HCT116 (cell line): ENCODE measurements around the gene SULT1A1. TPM values are rescaled to one million over a fixed set of nuclear protein-coding genes. Genes with fewer than 3 reads are reported as not detected.

Source experiments
- ATAC-seq: fragments of 200-7000 bp; cut with Tn5 transposase; 2 replicates; pipeline ENCODE4 v1.9.1; 2020; ENCODE audit warnings: mild to moderate bottlenecking, moderate library complexity
- BruUV-seq: library from RNA; stranded (reverse); fragments of 400-500 nt; replicated peaks from 2 replicates; lab custom pipeline; 2021; lab: Mats Ljungman, UMichigan
- CTCF ChIA-PET: fragments of 300-600 bp; sonication (Branson Sonifier 250); formaldehyde crosslinking; loops from one replicate; lab custom pipeline; 2021; ENCODE audit warnings: antibody characterized with exemption; lab: Charles Lee
- POLR2A ChIA-PET: fragments of 300-600, 350-600 bp; sonication (Branson Sonifier 250); formaldehyde crosslinking; loops from one replicate; lab custom pipeline; 2021; ENCODE audit warnings: antibody characterized with exemption; lab: Charles Lee
- RAD21 ChIA-PET, 2 experiments: fragments of 300-600 bp; sonication (Branson Sonifier 250); formaldehyde crosslinking; loops; one replicate each; lab custom pipeline; 2023; ENCODE audit warnings: low total read pairs in 2 of 2; ENCODE audit not compliant: uncharacterized antibody in 2 of 2, unreplicated experiment in 2 of 2, low non-redundant PET in 1 of 2; lab: Charles Lee
- DNase-seq: peaks from one replicate; pipeline ENCODE4 v3.0.0-alpha.2; 2010; ENCODE audit warnings: low read depth, low spot score
- H2AFZ ChIP-seq: fragments of 200-600 bp; shearing (Covaris generic), sonication (generic); 2 replicates; pipeline ENCODE4 v1.6.1; 2017; ENCODE audit warnings: low read depth, mixed run types, mixed read lengths, antibody characterized with exemption, low read length; ENCODE audit not compliant: poor library complexity, severe bottlenecking
- H3K27ac ChIP-seq: 2 replicates; pipeline ENCODE4 v1.5.1; 2012; ENCODE audit warnings: low read depth, low read length
- H3K27me3 ChIP-seq: fragments of 200-600 bp; sonication (generic); 2 replicates; pipeline ENCODE4 v1.6.1; 2016; ENCODE audit warnings: mixed run types, low read length, mixed read lengths; ENCODE audit not compliant: insufficient read depth
- H3K36me3 ChIP-seq, 2 experiments: fragments of 200-500 bp in 1 of 2; fragments of 200-600 bp in 1 of 2; sonication (Bioruptor generic) in 1 of 2; sonication (generic) in 1 of 2; 2 replicates each; pipeline versions ENCODE4 v1.5.1 to v1.6.1; 2014 to 2016; ENCODE audit warnings: low read length in 2 of 2, inconsistent platforms in 1 of 2, mixed read lengths in 1 of 2, mixed run types in 1 of 2; ENCODE audit not compliant: insufficient read depth in 2 of 2, control insufficient read depth in 1 of 2
- H3K4me1 ChIP-seq, 2 experiments: fragments of 200-600 bp in 1 of 2; sonication (generic) in 1 of 2; 2 replicates each; pipeline versions ENCODE4 v1.5.1 to v1.6.1; 2012 to 2017; ENCODE audit warnings: low read length in 2 of 2, inconsistent platforms in 1 of 2, mild to moderate bottlenecking in 1 of 2, mixed read lengths in 1 of 2, mixed run types in 1 of 2, moderate library complexity in 1 of 2; ENCODE audit not compliant: insufficient read depth in 2 of 2, control insufficient read depth in 1 of 2
- H3K4me2 ChIP-seq: fragments of 200-600 bp; sonication (generic); 2 replicates; pipeline ENCODE4 v1.6.1; 2017; ENCODE audit warnings: mixed run types, low read length, mixed read lengths
- H3K4me3 ChIP-seq, 2 experiments: fragments of 200-600 bp in 1 of 2; sonication (generic) in 1 of 2; replicated peaks in 1 of 2; 2 replicates each; pipeline ENCODE4 v1.5.1; 2011 to 2016; ENCODE audit warnings: low read length in 2 of 2, control low read depth in 1 of 2, low read depth in 1 of 2, mild to moderate bottlenecking in 1 of 2, mixed read lengths in 1 of 2, mixed run types in 1 of 2
- H3K79me2 ChIP-seq: fragments of 200-600 bp; sonication (generic); 2 replicates; pipeline ENCODE4 v1.6.1; 2017; ENCODE audit warnings: mild to moderate bottlenecking, mixed run types, low read length, moderate library complexity, mixed read lengths; ENCODE audit not compliant: insufficient read depth
- H3K9ac ChIP-seq: fragments of 200-600 bp; sonication (generic); 2 replicates; pipeline ENCODE4 v1.6.1; 2016; ENCODE audit warnings: low read length, mixed read lengths
- H3K9me2 ChIP-seq: fragments of 200-600 bp; sonication (generic), shearing (Covaris generic); 2 replicates; pipeline ENCODE4 v1.6.1; 2017; ENCODE audit warnings: mixed run types, mild to moderate bottlenecking, moderate library complexity; ENCODE audit not compliant: insufficient read depth
- H3K9me3 ChIP-seq, 2 experiments: fragments of 200-500 bp in 1 of 2; fragments of 200-600 bp in 1 of 2; sonication (Bioruptor generic) in 1 of 2; sonication (generic) in 1 of 2; 2 replicates each; pipeline ENCODE4 v1.6.1; 2014 to 2017; ENCODE audit warnings: low read length in 2 of 2, mixed read lengths in 2 of 2, inconsistent platforms in 1 of 2, low read depth in 1 of 2, mild to moderate bottlenecking in 1 of 2, mixed run types in 1 of 2, moderate library complexity in 1 of 2; ENCODE audit not compliant: control insufficient read depth in 1 of 2, insufficient read depth in 1 of 2
- H4K20me1 ChIP-seq: fragments of 200-600 bp; sonication (generic), shearing (Covaris generic); 2 replicates; pipeline ENCODE4 v1.6.1; 2017; ENCODE audit warnings: mixed run types, mild to moderate bottlenecking, moderate library complexity; ENCODE audit not compliant: insufficient read depth
- CEBPB ChIP-seq: IDR thresholded peaks from 2 replicates; pipeline ENCODE4 v1.6.1; 2012; ENCODE audit warnings: low read depth
- POLR2A ChIP-seq: IDR thresholded peaks from 2 replicates; pipeline ENCODE4 v1.7.0; 2011; ENCODE audit warnings: borderline replicate concordance; ENCODE audit not compliant: insufficient read depth, insufficient read length; ENCODE audit errors: extremely low read depth
- YY1 ChIP-seq: IDR thresholded peaks from 2 replicates; pipeline ENCODE4 v1.6.1; 2011; ENCODE audit warnings: low read length, low read depth, moderate library complexity, mild to moderate bottlenecking; ENCODE audit not compliant: insufficient replicate concordance; ENCODE audit errors: extremely low read depth
- intact Hi-C: fragments of 100-400 bp; cut with micrococcal nuclease; formaldehyde crosslinking; loops from 2 replicates; pipeline ENCODE4 v1.10.0; 2022
- total RNA-seq: library from RNA; stranded (reverse); gene quantifications from one replicate; pipeline ENCODE4 v1.2.1, GENCODE V29; 2021; ENCODE audit not compliant: unreplicated experiment
- TF ChIP-seq, protein P1 (sequence below), 3 experiments: fragments of 200-600 bp in 1 of 3; sonication (generic) in 1 of 3; IDR thresholded peaks in 2 of 3; conservative IDR thresholded peaks in 1 of 3; 2 replicates each; pipeline ENCODE4 v1.5.1; 2012 to 2017; ENCODE audit warnings: low read depth in 2 of 3, low read length in 2 of 3, antibody characterized with exemption in 1 of 3, borderline replicate concordance in 1 of 3, control low read depth in 1 of 3, mild to moderate bottlenecking in 1 of 3, mixed read lengths in 1 of 3, mixed run types in 1 of 3, moderate library complexity in 1 of 3; ENCODE audit not compliant: insufficient read depth in 1 of 3

The SULT1A1 gene
- total RNA-seq, 1 experiment from 2014 or later, result 23.1 TPM

DNA sequence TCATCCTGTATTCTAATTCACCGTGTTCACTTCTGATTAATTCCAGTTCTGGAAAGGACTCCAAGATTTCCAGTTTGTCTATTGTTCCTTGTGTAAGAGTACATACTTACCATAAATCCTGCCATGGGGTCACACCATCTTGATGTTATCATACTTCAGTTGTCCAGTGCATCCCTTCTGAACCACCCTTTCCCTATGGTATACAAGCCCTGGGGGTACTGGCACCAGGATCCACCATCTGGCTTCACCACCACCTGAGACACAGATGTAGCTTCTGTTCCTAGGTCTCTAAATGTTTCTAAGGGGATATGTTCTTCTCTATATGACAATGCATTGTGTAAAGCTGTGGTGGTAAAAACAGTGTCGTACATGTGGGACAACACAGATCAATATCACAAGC, 34.9 kb downstream of the SULT1A1 start:
- TF ChIP-seq CEBPB (no peak), POLR2A (no peak)
- POLR2A ChIA-PET, result no interaction called here
- Histone ChIP-seq H3K9me3 (no peaks in the 10 kb centered on the region), H3K27me3 (no peaks in the 10 kb centered on the region), H3K9ac (no peak overlapping the region), H3K4me2 (no peak overlapping the region), H3K9me2 (no peaks in the 10 kb centered on the region), H3K4me1 (no peaks in the 10 kb centered on the region), H4K20me1 (no peaks in the 10 kb centered on the region), H3K27ac (no peak overlapping the region), H2AFZ (no peak overlapping the region), H3K79me2 (no peaks in the 10 kb centered on the region), H3K4me3 (no peak overlapping the region), H3K36me3 (no peaks in the 10 kb centered on the region)
- no peak for ATAC-seq
- CTCF ChIA-PET, result no interaction called here
- no TSS peak for BruUV-seq
- intact Hi-C loops, result no loop called here
- DNase-seq, result no peak
- RAD21 ChIA-PET, result no interaction called here

DNA sequence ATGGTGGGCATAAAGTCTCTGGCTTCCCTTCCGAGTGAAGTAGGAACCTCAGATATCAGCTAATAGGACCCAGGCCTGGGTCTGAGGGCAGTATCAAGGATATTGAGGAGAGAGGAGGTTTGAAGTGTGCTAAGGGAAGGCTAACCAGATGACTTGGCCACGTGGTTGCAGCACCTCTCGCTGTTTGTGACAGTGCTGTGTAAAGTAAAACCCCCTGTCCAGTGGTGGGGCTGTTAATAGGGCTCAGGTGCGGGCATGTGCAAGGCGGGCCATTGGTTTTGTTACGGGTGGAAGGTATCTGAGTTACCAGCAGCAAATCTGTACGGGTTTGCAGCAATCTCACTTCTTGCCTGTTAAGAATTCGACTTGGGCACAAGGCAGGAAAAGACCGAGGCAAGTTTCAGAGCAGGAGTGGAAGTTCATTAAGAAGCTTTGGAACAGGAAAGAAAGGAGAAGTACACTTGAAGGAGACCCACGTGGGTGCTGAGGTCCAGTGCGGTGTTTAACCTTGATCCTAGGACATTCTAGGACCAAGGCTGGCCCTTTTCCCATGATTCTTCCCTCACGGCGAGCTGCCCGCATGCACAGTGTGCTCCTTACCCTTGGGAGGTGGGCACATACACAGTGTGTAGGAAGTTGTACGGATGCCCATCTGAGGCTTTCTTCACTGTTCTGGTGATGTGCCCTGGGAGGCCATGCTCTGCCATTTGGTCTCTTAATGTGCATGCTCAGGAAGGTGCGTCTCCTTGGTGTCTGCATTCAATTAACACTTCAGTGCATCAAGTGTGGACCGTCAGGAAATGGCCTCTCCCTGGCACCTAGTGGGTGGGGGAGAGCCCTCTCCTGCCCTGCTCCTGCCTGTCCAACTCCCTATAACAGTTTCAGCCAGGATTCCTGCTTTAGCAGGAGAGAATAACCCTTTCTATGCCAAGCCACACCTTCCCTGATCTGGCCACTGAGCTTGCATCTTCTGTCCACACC, 35.8 kb downstream of the SULT1A1 start:
- no peaks in the 10 kb centered on the region for H3K9me3 ChIP-seq
- H4K20me1 ChIP-seq, result no peaks in the 10 kb centered on the region
- no peaks in the 10 kb centered on the region for H3K27me3 ChIP-seq
- no peaks in the 10 kb centered on the region for H3K36me3 ChIP-seq
- intact Hi-C loops, result no loop called here
- no peak overlapping the region for H3K27ac ChIP-seq
- H3K4me3 ChIP-seq, result no peak overlapping the region
- ChIA-PET POLR2A (no interaction called here), RAD21 (no interaction called here), CTCF (no interaction called here)
- no peaks in the 10 kb centered on the region for H3K79me2 ChIP-seq
- no peaks in the 10 kb centered on the region for H3K4me1 ChIP-seq
- BruUV-seq, result no TSS peak
- H3K9me2 ChIP-seq, result no peaks in the 10 kb centered on the region
- no peak for ATAC-seq
- TF ChIP-seq, protein P1, sequence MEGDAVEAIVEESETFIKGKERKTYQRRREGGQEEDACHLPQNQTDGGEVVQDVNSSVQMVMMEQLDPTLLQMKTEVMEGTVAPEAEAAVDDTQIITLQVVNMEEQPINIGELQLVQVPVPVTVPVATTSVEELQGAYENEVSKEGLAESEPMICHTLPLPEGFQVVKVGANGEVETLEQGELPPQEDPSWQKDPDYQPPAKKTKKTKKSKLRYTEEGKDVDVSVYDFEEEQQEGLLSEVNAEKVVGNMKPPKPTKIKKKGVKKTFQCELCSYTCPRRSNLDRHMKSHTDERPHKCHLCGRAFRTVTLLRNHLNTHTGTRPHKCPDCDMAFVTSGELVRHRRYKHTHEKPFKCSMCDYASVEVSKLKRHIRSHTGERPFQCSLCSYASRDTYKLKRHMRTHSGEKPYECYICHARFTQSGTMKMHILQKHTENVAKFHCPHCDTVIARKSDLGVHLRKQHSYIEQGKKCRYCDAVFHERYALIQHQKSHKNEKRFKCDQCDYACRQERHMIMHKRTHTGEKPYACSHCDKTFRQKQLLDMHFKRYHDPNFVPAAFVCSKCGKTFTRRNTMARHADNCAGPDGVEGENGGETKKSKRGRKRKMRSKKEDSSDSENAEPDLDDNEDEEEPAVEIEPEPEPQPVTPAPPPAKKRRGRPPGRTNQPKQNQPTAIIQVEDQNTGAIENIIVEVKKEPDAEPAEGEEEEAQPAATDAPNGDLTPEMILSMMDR (IDR thresholded peaks at IDR 0.05 in 2 of 3, conservative IDR thresholded peaks at IDR 0.05 in 1 of 3; ENCODE audit: borderline replicate concordance in 1 of 3, insufficient read depth in 1 of 3, low read depth in 2 of 3, low read length in 2 of 3), result no peak
- TF ChIP-seq YY1, result no peak
- no peak overlapping the region for H2AFZ ChIP-seq
- DNase-seq, result no peak
- no peak overlapping the region for H3K9ac ChIP-seq
- no peak overlapping the region for H3K4me2 ChIP-seq
